HG02885 (cell line): Measurements from ENCODE around the gene MRPS27.

ENCODE experiments used
- ATAC-seq: cut with Tn5 transposase; IDR thresholded peaks from one replicate; pipeline ENCODE4 v1.9.1; 2021; ENCODE audit warnings: mild to moderate bottlenecking; ENCODE audit not compliant: unreplicated experiment, poor library complexity

Gene MRPS27

DNA sequence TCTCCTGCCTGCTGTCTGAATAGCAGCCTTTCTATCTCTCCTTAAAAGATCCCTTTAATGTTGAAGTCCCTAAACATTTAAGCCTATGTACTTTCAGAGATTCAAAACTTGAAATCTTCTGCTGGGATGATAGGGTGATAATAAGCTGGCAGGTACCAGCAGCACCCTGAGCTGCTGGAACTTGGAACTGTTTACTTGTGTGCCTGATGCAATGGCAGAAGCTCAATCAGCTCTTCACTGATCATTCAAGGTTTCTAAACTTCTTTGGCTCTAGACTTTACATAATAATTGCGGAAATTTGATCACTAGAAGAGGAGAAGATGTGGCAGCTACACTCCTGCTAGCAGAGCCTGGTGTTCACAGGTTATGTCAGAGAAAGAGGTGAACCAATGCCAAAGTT lies 27.6 kb downstream of the MRPS27 start:
- ATAC-seq, result no peak

DNA sequence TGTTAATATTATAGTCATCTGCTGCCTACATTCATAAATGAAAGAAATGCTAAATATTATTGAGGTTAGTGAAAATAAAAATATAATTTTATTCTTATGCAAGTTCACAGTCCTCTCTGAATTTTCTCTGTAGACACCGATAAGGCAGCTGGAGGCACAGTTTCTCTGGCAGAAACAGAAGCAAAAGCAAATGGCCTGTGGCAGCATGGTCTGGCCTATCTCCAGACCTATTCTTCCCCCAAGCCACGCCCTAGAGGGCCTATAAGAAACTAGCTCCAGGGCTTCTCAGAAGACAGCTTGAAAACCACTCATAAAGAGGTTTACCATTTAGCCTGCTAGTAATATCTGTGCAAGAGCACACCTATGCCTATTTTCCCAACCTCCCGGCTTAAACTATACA lies 28.4 kb downstream of the MRPS27 start:
- ATAC-seq, result no peak

DNA sequence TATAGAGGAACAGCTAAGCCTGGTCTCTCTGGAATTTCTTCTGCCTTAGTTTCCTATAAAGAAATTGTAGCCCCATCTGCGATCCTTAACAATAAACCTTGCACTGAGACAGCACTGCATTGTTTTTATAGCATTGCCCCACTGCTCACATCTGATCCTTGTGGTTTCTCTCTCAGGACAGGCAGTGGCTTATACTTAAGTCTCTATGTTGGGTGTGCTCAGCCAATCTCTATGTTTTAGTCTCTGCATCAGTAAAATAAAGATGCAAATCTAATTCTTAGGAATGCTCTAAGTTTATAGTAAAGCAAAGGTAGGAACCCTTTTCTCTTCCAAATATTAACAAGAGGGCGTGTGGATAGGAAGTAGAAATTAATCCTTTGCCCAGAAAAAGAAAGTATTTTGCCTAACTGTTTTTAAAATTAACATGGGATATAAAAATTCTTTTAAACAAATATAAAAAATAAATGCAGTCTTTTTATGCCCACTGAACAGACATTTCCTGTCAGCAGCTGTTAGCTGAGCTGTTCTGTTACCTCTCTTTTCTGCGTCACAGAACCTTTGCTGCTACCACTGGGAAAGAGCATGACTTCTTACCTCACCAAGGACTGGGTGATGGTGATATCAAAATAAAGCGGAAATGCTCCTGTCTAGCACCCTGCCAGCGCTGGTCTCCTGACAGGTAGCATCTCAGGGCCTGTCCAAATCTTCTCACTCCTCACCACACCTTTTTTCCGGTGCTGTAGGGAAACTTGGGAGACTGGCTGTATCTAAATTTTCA lies 29.5 kb downstream of the MRPS27 start:
- ATAC-seq, result no peak

DNA sequence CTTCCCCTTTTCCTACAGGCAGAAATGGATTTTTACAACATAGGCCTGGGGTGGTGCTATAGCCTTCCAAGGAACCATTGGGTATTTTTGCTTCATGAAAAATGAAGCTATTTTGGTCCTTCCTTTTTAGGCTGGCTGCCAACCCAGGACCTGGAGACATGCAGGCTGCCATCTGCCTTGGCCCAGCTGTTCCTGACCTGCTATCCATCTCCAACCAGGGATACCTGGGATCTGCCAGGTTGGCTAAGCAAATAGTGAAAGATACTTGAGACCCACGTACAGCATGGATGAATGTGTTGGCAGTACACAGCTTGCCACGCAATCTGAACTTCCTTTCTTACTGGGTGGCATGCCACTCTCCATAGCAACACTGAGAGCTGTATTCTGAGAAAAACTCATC lies 31.1 kb downstream of the MRPS27 start:
- no peak for ATAC-seq

GRCh38 chr5:72286798-72287197 lies 33.2 kb downstream of the MRPS27 start:
- no peak for ATAC-seq

DNA sequence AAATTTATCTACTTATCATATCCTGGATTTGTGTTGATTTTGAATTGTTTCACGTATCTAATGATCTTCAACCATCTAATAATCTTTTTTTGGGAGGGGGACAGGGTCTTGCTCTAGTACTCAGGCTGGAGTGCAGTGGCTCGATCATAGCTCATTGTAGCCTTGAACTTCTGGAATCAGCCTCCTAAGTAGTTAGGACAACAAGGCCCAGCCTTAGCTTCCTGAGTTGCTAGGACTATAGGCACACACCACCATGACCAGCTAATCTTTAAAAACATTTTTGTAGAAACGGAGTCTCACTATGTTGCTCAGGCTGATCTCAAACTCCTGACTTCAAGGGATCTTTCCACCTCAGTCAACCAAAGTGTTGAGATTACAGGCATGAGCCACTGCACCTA lies 34.6 kb downstream of the MRPS27 start:
- ATAC-seq, result no peak

DNA sequence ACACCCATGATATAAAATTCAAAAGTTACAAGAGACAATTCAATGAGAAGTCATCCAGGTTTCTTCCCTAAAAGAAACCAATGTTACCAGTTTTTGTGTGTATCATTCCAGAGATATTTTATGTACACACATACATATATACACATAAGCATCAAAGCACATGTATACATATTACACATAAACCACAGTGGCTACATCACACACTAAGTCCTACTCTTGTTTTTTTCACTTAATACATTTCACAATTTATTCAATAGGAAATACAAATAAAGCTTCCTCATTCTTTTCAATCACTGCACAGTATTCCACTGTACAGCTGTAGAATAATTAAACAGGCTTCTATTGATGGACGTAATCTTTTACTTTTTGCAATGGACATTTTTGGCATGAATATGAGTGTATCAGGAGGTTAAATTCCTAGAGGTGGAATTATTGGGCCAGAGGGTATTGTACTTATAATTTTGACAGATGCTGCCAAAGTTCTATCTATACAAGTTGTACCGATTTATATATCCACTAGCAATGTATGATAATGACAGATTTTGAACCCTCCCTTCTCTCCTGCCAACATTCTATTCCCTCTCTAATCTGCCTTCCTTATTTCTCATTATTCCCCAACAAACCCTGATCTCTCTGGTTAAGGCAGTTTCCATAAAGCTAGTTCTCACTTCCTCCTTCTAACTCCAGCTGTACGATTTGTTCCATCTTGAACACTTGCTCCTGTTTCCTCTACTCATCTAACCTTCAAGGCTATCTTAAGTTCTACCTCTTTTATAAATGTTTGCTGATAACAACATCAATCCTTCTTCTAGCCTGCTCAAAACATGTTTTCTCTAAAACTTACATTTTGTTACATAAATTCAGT lies 35.2 kb downstream of the MRPS27 start:
- ATAC-seq, result no peak

DNA sequence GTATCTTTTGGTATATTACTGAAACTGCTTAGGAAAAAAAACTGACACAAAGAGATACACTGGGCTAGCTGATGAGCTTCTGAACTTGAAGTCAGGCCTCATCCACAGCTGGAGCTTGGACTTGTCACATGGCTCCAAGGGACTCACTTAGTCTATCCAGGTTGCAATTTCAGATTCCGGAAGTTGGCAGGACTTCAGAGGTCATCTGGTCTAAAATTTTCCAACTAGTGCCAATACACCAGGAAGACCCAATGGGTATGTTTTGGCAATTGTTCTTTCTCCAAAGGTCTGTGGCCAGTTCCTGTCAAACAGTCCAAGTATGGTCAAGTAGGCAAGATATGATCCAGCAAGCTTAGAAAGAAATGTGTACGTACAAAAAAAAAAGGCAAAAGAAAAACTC lies 36.7 kb downstream of the MRPS27 start:
- ATAC-seq, result no peak

DNA sequence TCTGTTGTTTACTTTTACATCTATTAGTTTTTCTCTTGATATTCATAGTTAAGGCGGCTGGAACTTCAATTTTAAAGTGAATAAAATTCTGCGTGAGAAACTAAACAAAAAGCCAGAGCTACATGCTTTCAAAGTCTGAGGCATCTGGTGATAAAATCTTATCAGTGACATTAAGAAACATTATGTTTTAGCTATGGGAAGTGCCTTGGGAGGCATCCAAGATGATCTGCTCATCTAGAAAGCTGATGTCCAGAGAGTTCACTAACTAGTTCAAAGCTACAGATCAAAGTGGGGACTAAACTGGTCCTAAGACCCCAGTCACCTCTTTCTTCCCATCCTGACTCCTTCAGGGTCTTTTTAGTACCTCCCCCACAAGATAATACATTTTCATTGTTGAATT lies 37.2 kb downstream of the MRPS27 start:
- no peak for ATAC-seq

- no peak for ATAC-seq
Observed at GRCh38 chr5:72281764-72282499, 38.1 kb downstream of the MRPS27 start.

GRCh38 chr5:72281430-72281763 lies 38.6 kb downstream of the MRPS27 start:
- no peak for ATAC-seq

DNA sequence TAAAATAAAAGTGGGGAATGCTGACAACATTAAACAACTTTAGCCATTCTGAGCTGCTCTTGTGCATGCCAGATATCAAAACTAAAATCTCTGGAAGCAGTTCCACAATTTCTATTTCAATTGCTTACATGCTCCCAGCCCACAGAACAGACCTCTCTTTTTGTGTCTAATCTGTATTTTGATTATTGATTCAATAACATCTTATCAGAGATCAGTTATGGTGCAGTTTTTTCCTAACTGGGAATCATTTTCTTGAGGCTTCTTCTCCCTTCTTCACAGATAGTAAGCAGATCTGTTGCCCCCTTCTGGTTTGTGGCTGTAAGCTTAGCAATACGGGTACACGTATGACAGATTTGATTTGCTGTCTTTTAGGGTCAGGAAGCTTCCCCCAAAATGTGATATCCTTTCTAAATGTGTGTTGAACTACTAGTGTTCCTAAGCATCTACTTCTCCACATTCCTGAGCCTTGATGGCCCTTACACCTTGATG lies 39.4 kb downstream of the MRPS27 start:
- no peak for ATAC-seq

- no peak for ATAC-seq
Observed at GRCh38 chr5:72276219-72276752, 43.8 kb downstream of the MRPS27 start.

GRCh38 chr5:72273547-72273946 lies 46.5 kb downstream of the MRPS27 start:
- no peak for ATAC-seq

DNA sequence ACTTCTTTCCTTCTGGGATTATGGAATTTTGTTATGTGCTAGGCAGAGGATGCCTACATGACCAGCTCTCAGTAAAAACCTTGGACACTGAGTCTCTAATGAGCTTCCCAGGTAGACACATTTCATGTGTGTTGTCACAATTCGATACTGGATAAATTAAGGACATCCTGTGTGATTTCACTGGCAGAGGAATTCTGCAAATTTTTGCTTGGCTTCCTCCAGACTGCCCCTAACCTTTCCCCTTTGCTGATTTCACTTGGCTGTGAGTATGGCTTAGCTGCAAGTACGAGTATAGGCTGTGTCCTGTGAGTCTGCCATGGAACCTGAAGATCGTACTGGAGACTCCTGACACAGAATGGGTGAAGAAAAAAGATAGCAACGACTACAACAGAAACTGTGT lies 47.6 kb downstream of the MRPS27 start:
- no peak for ATAC-seq

DNA sequence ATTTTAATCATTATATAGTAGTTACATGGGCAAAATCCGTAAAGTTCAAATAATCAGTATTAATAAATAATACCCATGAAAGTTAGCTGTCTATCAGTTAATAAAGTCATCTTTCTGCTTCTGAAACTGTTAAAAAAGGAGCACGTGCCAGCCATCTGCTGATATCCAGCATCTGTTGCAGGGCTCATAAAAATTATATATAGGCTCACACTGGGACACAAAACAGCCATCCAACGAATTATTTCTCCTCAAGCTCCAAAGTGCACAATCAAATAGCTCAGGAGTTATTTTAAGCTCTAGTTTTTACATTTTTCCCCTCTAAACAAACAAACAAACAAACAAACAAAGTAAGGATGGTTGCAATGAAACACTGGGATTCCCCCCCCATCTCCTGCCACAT lies 48.3 kb downstream of the MRPS27 start:
- ATAC-seq, result no peak

DNA sequence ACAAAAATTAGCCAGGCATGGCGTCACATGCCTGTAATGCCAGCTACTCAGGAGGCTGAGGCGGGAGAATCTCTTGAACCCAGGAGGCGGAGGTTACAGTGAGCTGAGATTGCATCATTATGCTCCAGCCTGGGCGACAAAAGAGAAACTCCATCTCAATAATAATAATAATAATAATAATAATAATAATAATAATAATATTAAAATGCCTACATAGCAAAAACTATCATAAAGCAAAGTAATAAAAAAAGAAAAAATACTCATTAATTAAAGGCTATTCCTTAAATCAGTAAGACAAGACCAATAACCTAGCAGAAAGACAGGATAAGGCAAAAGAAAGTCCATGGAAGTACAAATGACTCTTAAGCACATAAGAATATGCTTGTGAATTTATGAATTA lies 50.0 kb downstream of the MRPS27 start:
- ATAC-seq, result no peak

DNA sequence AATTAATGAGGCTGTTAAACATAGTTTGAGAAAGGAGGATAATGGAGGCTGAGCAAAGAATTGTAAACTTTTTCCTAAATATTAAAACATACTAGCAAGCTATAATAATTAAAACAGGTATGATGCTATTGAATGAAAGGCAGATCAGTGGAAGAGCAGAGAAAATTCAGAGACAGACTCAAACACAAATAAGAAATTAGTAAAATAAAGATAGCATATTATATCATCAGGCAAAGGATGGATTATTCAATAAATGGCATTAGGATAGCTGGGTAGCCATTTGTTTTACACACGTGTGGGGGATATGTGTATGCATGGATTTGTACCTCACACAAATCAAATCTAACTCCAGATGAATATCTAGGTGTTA lies 50.6 kb downstream of the MRPS27 start:
- ATAC-seq, result no peak

GRCh38 chr5:72268753-72269410 lies 51.2 kb downstream of the MRPS27 start:
- ATAC-seq, result peak; percentile 64

GRCh38 chr5:72268260-72268659 lies 51.8 kb downstream of the MRPS27 start:
- no peak for ATAC-seq
